NCI-H748 (cell line): ENCODE measurements around the gene TSPYL1.
A peak's percentile ranks its signal among the peaks of the same experiment; 100 is the strongest.
"Not testable (repeated sequence)": the region's sequence is repeated elsewhere in the genome, so short reads cannot be mapped to it uniquely, and the experiment has no call there.

Source experiments
- DNase-seq: peaks from one replicate; lab custom pipeline; 2025; ENCODE audit not compliant: unreplicated experiment; lab: John Stamatoyannopoulos, UW

Gene TSPYL1

DNA sequence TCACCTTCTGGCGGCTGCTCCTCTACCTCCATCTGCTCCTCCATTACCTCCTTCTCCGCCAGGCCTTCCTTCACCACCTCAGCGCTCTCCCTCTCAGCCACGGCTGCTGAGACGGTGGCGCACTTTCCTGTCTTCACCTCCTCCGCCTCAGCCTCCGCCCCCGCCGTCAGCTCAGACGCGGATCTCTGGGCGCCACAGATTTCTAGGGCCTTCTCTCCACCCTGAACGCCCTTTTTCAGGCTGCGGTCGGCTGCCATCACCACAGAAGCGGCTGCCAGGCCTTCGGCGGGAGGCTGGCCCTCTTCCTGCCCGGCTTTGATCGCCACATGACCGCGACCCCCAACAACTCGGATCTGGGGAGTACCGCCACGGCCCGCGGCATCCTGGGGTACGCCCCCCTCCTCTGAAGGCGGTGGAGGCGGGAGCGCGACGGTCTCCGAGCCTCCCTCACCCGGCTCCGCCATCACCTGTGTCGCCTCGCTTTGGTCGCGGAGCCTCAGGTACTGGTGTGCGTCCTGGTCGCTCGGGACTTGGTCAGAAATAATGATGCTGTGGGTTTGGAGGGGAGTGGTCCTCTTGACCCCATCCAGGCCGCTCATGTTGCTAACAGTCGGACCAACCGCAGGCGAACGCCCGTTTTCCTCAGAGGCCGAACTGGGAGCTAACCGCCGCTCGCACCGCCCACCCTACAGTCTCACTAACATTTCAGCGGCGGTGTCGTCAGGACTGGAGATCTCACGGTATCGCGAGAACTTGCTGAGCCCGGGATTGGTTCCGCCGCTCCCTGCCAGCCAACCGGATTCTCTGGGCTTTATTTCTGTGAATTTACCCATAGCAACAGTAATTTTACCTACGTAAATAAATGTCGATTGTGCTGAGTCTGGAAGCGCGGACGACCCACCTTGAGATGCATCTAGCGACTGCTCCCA is at the start of gene TSPYL1:
Gene TSPYL1 (minus strand): TSS at position 699 of the 929 bp plus-strand sequence. CDS start 100 bp downstream, at position 599.
- DNase-seq = peak; percentile 98

DNA sequence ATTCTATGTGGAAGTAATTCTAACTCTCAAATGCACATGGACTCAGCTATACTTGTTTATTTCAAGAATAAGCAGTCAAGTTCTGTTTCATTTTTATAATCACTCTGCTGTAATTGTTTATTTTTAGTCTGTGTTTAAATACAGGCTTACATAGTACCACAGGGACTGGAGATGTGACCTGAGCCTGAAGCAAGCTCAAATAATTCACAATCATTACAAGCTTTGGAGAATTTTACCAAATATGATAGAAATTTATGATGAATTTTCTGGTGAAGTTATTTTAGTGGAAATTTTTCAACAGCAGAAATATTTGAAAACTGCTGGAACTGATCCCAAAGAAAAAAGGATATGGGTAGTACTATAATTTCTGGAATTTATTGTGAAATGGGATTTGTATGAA is 49.4 kb upstream of the TSPYL1 start:
- no peak for DNase-seq

DNA sequence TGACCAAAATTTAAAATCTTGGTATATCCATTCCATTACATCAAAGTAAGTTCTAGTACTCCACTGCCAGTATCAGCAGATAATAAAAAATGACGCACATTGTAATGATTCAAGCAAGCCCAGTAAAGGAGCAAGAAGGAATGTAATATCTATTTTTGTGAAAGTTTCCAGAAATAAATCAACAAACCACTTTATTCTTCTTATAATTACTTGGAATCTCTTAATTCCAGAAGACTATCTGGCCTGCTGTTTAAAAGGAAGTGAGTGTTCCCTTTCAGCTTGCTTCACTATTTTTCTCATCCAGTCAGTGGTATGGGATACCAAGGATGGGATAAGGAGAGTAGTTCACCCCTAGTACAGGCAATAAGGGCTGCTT is 48.8 kb upstream of the TSPYL1 start:
- DNase-seq = no peak

DNA sequence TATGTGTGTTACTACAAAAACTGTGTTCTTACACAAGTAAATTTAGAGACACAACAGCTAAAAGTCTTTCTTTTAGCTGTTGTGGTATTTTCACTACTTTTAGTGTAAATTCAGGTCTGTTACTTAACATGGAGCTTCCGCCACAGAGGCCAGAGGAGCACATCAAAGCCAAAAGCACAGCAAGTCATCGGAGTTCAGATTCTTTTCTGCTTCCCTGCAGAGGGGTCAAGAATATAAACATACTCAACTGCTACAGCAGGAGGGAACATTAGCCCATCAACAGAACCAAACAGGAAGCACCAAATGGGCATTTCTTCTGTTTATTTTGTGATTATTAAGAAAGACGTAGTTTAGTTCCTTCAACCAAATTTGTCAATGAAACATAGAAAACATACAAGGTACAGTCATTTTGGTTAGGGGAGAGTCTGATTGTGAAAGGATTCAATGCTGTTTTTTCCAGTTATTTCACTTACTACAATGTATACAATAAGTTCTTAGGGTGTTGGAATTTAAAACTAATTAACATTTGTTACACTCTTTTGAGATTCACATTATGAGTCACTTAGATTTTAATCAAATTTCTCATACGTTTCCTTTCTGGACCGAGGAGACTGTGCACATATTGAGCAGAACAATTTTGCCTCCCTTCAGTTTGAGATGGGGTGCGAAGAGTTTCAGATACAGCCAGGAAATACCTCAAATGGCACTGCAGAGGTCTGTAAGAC is 48.2 kb upstream of the TSPYL1 start:
- no peak for DNase-seq

DNA sequence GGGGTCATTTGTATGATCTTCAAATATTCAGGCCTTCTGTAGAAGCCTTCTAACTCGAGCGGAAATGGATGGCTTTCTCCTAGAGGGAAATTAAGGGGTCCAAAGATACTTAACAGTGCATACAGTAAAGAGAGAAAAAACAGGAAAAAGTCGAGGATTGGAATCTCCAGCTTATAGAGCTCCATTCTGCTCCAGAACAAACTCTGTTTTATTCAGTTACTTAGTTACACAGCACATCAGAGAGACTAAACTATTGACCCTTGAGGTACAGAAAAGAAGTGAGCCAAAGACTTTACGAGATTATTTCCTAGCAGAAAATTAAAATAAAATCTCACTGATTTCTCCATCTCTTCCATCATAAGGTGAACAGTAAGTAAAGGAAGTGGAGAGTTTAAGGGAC is 47.3 kb upstream of the TSPYL1 start:
- no peak for DNase-seq

DNA sequence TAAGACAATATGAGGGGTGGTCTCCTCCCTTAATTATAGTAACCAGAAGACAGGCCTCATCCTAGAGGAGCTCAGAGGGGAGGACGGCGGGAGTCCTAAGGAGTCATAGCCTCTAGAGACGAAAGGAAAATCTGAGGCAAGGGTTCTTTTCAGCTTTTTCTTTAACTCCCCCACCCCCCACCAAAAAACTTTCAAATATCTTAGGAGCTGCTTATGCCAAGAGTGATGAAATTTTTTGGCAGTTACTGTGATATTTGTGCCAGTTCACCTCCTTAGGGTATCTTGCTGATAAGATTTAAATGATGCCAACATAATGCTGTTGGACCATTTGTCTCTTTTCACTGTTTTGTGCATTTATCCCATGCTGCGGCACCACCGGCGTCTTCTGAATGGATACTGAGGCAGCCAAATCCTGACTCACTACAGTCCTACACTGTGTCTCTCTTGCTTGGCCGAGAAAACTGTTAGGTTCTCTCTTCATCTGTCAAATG is 46.5 kb upstream of the TSPYL1 start:
- no peak for DNase-seq

DNA sequence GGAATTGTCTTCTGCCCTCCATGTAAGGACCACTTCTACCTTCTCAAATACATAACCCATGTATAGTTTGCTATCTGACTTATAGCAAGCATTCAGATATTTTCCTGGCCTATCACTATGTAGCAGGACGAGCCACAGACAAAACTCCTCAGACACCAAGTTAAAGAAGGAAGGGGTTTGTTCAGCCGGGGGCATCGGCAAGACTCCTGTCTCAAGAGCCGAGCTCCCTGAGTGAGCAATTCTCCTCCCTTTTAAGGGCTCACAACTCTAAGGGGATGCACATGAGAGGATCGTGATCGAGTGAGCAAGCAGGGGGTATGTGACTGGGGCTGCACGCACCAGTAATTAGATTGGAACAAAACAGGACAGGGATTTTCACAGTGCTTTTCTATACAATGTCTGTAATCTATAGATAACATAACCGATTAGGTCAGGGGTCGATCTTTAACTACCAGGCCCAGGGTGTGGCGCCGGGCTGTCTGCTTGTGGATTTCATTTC is 46.0 kb upstream of the TSPYL1 start:
- DNase-seq = not testable (repeated sequence)

DNA sequence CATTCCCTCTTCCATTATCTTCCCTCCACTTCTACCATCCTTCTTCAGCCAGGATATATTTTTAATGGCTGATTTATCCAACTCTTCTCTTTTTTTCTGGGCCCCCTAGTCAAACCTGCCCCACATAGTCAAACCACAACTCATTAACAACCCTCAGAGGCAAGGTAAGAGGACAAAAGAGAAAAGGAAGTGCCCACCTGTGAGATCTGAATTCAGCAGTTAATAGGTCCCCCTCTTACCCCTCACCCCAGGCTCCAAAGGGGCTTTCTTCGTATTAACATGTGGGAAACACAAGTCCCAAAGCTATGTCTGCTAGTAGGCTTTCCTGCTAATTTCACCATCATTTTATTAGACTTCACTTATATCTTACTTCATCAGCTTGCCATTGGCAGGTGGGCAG is 44.1 kb upstream of the TSPYL1 start:
- DNase-seq = no peak

DNA sequence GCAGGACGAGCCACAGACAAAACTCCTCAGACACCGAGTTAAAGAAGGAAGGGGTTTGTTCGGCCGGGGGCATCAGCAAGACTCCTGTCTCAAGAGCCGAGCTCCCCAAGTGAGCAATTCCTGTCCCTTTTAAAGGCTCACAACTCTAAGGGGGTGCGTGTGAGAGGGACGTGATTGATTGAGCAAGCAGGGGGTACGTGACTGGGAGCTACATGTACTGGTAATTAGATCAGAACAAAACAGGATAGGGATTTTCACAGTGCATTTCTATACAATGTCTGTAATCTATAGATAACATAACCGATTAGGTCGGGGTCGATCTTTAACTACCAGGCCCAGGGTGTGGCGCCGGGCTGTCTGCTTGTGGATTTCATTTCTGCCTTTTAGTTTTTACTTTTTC is 42.2 kb upstream of the TSPYL1 start:
- not testable (repeated sequence) for DNase-seq

DNA sequence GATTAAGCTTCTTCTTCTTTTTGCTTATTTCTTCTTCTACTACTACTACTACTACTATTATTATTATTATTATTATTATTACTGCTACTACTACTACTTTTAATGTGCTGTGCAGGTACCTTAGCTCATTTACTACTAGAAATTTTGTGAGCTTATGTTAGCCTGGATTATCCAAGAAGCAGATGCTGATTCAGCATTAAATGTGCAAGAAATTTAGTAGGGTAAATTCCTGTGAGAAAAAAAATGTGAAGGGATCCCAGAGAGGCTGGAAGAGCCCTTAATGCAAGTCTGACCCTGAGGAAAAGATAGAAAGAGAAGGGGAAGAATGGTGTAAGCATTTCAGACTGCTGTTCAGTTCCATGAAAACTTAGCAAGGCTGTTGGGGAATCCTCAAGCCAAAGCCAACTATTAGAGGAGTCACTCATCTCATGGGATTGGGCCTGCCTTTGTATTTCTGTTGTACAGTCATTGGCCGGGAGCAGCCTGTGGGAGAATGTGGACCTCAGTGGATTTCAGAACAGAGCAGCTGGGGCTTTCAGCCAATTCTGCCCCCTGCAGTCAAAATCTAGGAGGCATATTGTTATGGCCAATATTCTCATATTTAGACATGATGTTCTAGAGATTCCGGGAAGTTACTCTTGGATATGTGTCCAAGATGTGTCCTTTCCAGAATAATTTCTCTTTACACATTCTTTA is 37.2 kb upstream of the TSPYL1 start:
- no peak for DNase-seq

DNA sequence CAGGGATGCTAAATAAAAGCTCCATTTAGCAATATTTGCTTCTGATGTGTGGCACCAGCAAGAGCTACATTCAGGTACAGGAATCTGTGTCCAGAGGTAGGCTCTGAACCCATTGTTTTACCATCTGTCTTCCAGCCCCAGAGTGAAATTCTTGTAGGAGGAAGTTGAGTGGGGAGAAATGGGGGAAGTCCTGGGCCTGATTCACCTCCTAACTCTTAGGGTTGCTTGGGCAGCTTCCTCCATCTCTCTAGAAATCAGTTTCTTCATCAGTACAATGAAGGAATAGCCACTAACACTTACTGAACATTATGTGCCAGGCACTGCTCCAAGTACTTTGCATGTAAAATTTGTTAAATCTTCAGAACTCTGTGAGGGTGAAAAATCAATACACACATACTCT is 35.1 kb upstream of the TSPYL1 start:
- no peak for DNase-seq

DNA sequence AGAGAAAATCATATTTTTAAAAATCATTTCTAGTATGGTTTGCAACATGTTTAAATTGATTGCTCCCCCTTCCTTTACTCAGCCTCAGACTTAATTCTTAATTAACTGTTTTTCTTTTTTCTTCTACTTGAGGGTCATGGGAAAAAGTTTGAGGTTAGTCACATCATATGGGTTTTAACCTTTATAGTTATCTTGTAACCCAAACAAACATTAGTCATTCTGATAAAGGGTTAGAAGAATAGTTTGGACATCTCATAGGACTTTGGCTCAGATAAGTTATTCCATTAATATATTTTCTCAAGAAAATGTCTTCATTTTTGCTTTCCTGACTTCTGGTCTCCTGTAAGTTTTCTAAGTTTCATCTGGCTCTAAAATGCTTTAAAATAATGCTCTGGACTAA is 34.5 kb upstream of the TSPYL1 start:
- DNase-seq = no peak

DNA sequence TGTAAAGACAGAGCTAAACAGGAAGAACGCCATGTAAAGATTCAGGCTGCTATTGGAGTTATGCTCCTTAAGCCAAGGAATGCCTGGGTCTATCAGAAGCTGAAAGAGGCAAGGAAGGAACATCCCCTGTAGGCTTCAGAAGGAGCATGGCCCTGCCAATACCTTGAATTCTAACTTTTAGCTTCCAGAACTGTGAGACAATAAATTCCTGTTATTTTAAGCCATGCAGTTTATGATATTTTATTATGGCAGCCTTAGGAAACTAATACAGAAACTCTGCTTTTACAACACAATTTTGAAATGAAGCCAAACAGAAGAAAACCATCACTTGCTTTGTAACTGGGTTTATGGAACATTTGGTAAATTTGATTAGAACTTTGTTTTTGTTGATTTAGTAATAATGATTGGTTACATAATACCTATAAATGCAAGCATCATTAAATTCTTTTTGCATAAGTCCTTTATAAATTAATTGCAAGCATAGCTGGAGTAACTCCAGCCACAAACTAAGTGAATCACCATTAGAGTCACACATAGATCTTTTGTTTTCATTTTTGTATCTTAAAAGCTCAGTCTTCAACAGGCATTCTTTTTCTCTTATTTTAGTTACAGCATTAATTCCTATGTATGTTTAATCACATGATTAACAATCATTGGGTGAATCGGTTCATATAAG is 33.5 kb upstream of the TSPYL1 start:
- no peak for DNase-seq

DNA sequence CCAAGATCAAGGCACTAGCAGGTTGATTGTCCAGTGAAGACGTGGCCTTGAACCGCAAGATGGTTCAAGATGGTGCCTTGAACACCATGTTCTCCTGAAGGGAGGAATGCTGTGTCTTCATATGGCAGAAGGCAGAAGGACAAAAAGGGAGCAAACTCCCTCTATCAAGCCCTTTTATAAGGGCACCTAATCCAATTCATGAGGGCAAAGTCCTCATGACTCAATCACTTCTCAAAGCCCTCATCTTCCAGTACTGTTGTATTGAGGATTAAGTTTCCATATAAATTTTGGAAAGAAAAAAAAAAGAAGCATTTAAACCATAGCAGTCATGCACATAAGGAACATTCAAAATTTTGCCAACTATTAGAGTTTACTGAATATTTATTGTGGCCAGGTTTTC is 29.9 kb upstream of the TSPYL1 start:
- no peak for DNase-seq

DNA sequence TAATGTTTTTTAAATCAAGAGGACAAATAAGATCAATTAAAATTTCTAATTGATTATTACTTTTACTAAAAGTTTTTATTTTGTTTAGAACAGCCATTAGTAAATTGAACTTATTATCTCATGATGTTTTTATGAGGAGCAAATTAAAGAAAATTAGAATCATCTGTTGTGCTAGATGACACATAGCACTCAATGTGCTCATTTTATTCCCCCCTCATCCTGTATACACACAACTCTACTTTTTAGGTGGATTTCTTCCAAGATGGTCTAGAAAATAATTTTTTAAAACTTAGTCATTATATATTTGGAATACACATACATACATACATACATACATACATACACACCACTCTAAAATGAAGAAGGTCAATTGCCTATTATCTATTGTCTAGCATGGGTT is 29.3 kb upstream of the TSPYL1 start:
- no peak for DNase-seq

DNA sequence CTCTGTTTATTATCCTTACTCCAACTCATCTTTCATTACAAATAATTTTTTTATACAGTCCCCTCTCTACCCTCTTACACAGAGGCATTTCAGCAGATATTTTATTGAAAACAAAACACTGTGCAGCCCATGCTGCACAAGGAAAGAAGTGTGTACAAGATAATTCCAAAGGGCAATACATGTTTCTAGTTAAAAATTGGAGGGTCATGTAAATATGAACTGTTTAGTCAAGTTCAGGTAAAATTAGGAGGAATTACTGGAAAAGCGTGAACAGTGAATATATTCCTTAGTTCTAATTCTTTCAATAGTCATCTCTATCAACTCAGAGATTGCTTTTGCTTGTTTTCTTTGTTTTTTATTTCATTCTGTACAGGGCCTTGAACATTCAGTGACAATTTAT is 27.9 kb upstream of the TSPYL1 start:
- no peak for DNase-seq

DNA sequence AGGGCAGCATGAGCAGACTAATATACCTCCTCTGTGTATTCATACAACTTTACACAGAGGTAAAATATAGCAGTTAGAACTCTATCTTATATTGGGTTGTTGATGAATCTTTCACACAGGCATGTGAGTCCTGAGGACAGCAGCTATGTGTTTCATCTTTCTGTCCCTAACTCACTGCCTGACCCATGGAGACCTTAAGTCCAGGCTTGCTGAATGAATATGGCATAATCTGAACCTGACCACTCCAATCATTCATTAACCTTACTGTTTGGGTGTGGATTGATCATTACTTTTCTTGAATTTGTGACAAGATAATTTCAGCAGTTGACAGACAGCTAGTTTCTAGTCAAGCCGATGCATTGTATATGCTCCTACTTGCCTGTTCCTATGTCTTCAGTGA is 27.3 kb upstream of the TSPYL1 start:
- no peak for DNase-seq

DNA sequence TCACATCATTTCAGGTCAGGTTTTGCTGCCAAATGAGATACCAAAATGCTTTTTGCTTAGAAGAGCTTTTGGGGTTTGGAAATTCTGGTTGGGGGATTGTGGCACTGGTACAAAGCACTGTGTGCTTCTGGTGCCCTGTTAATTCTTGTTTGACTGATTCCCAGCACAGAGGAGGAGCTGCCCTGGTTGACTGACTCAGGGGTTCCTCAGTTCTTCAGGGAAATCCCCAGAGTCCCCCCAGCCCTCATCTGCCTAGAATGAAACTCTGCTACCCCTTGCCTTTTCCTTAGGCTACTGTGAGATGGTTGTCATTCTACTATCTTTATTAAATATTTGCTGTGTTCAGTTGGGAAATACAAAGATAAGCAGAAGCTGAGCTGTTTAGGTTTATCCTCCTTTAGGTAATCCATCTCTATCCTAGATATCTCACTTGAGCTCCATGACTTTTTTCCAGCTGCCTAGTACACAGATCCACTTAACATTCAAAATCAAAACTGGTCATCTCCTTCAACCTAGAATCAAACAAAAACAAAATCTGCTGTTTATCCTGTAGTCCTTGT is 24.9 kb upstream of the TSPYL1 start:
- no peak for DNase-seq

DNA sequence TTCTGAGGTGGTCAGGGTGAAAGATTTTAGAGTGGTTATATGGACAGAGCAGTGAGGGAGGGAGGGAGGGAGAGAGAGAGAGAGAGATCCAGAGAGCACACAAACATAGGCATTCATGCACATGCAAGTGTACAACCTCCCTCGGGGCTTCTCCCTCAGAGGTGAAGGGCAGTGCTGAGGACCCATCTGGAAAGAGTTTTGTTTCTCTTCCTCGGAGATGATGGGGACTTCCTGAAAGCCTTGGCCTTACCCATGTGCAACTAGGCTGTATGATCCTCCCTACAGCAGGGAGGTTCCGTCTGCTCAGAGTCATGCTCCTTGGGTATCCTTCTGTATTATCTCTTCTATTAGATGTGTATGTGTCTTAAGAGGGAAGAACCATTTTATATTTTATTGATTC is 21.4 kb upstream of the TSPYL1 start:
- DNase-seq = no peak

DNA sequence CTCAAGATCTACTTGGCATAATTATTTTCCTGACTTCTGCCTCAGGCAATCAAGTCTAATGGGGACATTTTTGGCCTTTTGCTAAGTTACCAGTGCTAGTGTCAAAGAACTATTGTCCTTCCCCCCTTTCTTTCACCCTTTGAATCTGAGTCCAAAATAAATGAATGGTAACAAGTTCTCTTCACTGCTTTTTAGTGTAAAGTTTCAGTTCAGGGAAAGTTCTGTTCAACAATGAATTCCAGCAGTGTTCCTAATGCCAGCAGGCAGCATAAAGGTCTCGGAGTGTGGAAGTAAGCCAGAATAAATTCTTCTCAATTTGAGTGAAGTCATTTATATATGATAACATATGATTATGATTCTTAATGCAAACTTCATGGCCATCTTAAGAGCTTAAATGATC is 20.8 kb upstream of the TSPYL1 start:
- no peak for DNase-seq

DNA sequence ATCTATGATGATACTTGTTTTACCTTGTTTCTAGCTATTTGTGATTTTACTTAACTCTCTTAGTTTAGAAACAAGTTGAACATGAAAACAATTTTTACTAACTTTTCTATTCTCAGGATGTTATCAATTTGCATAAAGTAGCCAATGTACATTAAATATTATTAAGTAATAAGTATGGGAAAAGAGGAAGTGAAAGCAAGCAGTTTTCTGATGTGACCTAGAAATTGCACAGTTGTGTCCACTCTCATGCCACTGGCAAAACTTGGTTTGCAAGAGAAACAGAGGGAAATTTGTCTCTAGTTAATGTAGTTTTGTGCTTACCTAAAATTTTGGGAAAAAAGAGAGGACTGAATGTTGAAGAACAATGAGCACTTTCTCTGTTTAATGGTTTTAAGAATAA is 19.2 kb upstream of the TSPYL1 start:
- DNase-seq = no peak
